OCI-LY1 (cell line): ENCODE data around the gene KRTAP9-3.
"Not testable (repeated sequence)": the region's sequence is repeated elsewhere in the genome, so short reads cannot be mapped to it uniquely, and the experiment has no call there.

ENCODE experiments used
- H2AFZ ChIP-seq: fragments of 200-600 bp; sonication (generic), shearing (Covaris generic); 2 replicates; pipeline ENCODE4 v1.6.0; 2014; ENCODE audit warnings: antibody characterized with exemption, mild to moderate bottlenecking, low read length
- H3F3A ChIP-seq: fragments of 200-600 bp; sonication (generic), shearing (Covaris generic); 2 replicates; pipeline ENCODE4 v1.6.0; 2014; ENCODE audit warnings: mild to moderate bottlenecking, antibody characterized with exemption, low read length, moderate library complexity; ENCODE audit not compliant: insufficient read depth
- H3K27ac ChIP-seq: fragments of 200-600 bp; sonication (generic); 2 replicates; pipeline ENCODE4 v1.5.1; 2014; ENCODE audit warnings: low read length, mixed run types, mild to moderate bottlenecking, low read depth; ENCODE audit not compliant: poor library complexity, severe bottlenecking
- H3K27me3 ChIP-seq: fragments of 200-600 bp; sonication (generic); 2 replicates; pipeline ENCODE4 v1.6.0; 2014; ENCODE audit warnings: antibody characterized with exemption, mild to moderate bottlenecking, low read length, moderate library complexity; ENCODE audit not compliant: insufficient read depth
- H3K36me3 ChIP-seq: fragments of 200-600 bp; sonication (generic); 2 replicates; pipeline ENCODE4 v1.6.1; 2014; ENCODE audit warnings: mild to moderate bottlenecking, antibody characterized with exemption, low read length, moderate library complexity, mixed read lengths; ENCODE audit not compliant: insufficient read depth
- H3K4me1 ChIP-seq: fragments of 200-600 bp; sonication (generic); 2 replicates; pipeline ENCODE4 v1.5.1; 2014; ENCODE audit warnings: mild to moderate bottlenecking, low read length, moderate library complexity; ENCODE audit not compliant: insufficient read depth, severe bottlenecking
- H3K4me2 ChIP-seq: fragments of 200-600 bp; sonication (generic), shearing (Covaris generic); 2 replicates; pipeline ENCODE4 v1.6.1; 2014; ENCODE audit warnings: low read length
- H3K4me3 ChIP-seq: fragments of 200-600 bp; sonication (generic); 2 replicates; pipeline ENCODE4 v1.5.1; 2014; ENCODE audit warnings: low read length, low read depth, mild to moderate bottlenecking, mixed read lengths; ENCODE audit not compliant: poor library complexity, severe bottlenecking
- H3K79me2 ChIP-seq: fragments of 200-600 bp; shearing (Covaris generic); 2 replicates; pipeline ENCODE4 v1.6.1; 2016; ENCODE audit warnings: mixed run types, low read length, mixed read lengths; ENCODE audit not compliant: insufficient read depth
- H3K9ac ChIP-seq: fragments of 200-600 bp; sonication (generic), shearing (Covaris generic); 2 replicates; pipeline ENCODE4 v1.6.1; 2014; ENCODE audit warnings: mild to moderate bottlenecking, low read length, mixed read lengths
- H3K9me2 ChIP-seq: fragments of 200-600 bp; sonication (generic), shearing (Covaris generic); 2 replicates; pipeline ENCODE4 v1.6.1; 2014; ENCODE audit warnings: low read depth, mild to moderate bottlenecking, low read length, mixed read lengths
- H3K9me3 ChIP-seq: fragments of 200-600 bp; shearing (Covaris generic); 2 replicates; pipeline ENCODE4 v1.6.1; 2014; ENCODE audit warnings: low read length, mixed read lengths
- H4K20me1 ChIP-seq: fragments of 200-600 bp; sonication (generic), shearing (Covaris generic); 2 replicates; pipeline ENCODE4 v1.6.0; 2016; ENCODE audit warnings: mild to moderate bottlenecking, low read length; ENCODE audit not compliant: insufficient read depth
- CTCF ChIP-seq: fragments of 200-600 bp; sonication (generic), shearing (Covaris generic); IDR thresholded peaks from 2 replicates; pipeline ENCODE4 v1.5.1; 2017; ENCODE audit warnings: mild to moderate bottlenecking, antibody characterized with exemption, low read length, moderate library complexity, mixed read lengths
- EZH2 ChIP-seq: fragments of 200-600 bp; sonication (generic), shearing (Covaris generic); IDR thresholded peaks from 2 replicates; pipeline ENCODE4 v1.8.0; 2017; ENCODE audit warnings: borderline replicate concordance, mixed run types, mild to moderate bottlenecking, antibody characterized with exemption, low read length, moderate library complexity, mixed read lengths

The KRTAP9-3 gene

DNA sequence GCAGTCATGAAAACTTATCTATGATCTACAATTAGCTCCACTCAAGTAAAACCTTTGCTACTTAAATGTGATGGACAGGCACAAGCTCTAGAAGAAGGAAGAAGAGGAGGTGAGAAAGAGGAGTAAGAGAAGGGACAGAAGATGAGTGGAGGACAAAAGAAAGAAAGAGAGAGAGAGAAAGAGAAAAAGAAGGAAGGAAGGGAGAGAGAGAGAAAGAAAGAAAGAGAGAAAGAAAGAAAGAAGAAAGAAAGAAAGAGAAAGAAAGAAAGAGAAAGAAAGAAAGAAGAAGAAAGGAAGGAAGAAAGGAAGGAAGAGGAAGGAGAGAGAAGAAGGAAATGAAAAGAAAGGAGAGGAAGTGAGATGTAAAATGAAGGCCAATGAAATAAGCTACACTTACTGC, 2.2 kb upstream of the KRTAP9-3 start:
- Histone ChIP-seq H3K4me3 (no peak overlapping the region), H2AFZ (no peak overlapping the region), H3K9ac (no peak overlapping the region), H3K79me2 (no peaks in the 10 kb centered on the region), H3K27me3 (no peaks in the 10 kb centered on the region), H3F3A (no peaks in the 10 kb centered on the region), H3K27ac (no peak overlapping the region), H3K4me2 (no peak overlapping the region), H3K4me1 (no peaks in the 10 kb centered on the region), H3K9me3 (no peaks in the 10 kb centered on the region), H4K20me1 (no peaks in the 10 kb centered on the region), H3K9me2 (no peaks in the 10 kb centered on the region), H3K36me3 (no peaks in the 10 kb centered on the region)
- no peak for TF ChIP-seq EZH2
- no peak for TF ChIP-seq CTCF

GRCh38 chr17:41231731-41232130, 518 bp upstream of the KRTAP9-3 start:
- H3K27me3 ChIP-seq: no peaks in the 10 kb centered on the region
- TF ChIP-seq EZH2 (no peak), CTCF (no peak)

DNA sequence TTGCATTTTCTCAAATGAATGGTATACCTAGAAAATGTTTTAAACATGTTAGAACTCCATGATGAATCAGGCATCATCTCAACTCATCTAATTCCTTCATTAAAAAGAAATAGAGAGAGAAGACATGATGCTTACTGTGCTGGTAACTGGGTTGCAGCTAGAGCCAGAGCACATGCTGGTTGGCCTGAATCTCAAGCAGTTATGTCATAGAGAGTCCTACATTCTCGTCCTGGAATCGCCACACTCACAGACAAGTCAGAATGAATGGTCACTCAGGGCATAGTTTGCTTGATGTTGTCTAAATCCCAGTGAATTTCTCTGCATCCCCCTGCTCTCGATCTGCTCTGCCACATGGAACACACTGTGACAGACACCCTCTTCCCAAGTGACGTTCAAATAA, 4.9 kb downstream of the KRTAP9-3 start:
- not testable (repeated sequence) for H3K9me3 ChIP-seq, H3K9ac ChIP-seq

More at GRCh38 chr17:41231731-41232130, 518 bp upstream of the KRTAP9-3 start:
- Histone ChIP-seq H3K9me2 (no peaks in the 10 kb centered on the region), H3K4me1 (no peaks in the 10 kb centered on the region), H3K36me3 (no peaks in the 10 kb centered on the region), H3K4me2 (no peak overlapping the region), H3K9ac (no peak overlapping the region), H3F3A (no peaks in the 10 kb centered on the region), H3K4me3 (no peak overlapping the region), H3K27ac (no peak overlapping the region), H3K79me2 (no peaks in the 10 kb centered on the region), H4K20me1 (no peaks in the 10 kb centered on the region), H2AFZ (no peak overlapping the region), H3K9me3 (no peaks in the 10 kb centered on the region)

GRCh38 chr17:41237949-41238437, 5.7 kb downstream of the KRTAP9-3 start, which contains the start of gene KRTAP9-8:
Gene KRTAP9-8, plus strand, starts transcription at chr17:41237999. Its CDS starts 53 bp downstream, at chr17:41238052.
- H4K20me1 ChIP-seq, H3K79me2 ChIP-seq, H3K4me1 ChIP-seq, H3K9me2 ChIP-seq, H3K4me3 ChIP-seq, H3K36me3 ChIP-seq, H3K4me2 ChIP-seq, H3K9me3 ChIP-seq, H3K27ac ChIP-seq, H3K27me3 ChIP-seq, H3K9ac ChIP-seq, H2AFZ ChIP-seq, H3F3A ChIP-seq: not testable (repeated sequence)

More for the DNA sequence above, 4.9 kb downstream of the KRTAP9-3 start:
- H3K36me3 ChIP-seq, H3K4me1 ChIP-seq, H3K4me3 ChIP-seq, H3K27me3 ChIP-seq, H4K20me1 ChIP-seq, H3K9me2 ChIP-seq, H3K4me2 ChIP-seq, H3K79me2 ChIP-seq, H3F3A ChIP-seq, H3K27ac ChIP-seq, H2AFZ ChIP-seq: not testable (repeated sequence)

GRCh38 chr17:41246995-41247787, 14.9 kb downstream of the KRTAP9-3 start:
- H3K27me3 ChIP-seq, H3K4me1 ChIP-seq, H3K79me2 ChIP-seq: not testable (repeated sequence)

DNA sequence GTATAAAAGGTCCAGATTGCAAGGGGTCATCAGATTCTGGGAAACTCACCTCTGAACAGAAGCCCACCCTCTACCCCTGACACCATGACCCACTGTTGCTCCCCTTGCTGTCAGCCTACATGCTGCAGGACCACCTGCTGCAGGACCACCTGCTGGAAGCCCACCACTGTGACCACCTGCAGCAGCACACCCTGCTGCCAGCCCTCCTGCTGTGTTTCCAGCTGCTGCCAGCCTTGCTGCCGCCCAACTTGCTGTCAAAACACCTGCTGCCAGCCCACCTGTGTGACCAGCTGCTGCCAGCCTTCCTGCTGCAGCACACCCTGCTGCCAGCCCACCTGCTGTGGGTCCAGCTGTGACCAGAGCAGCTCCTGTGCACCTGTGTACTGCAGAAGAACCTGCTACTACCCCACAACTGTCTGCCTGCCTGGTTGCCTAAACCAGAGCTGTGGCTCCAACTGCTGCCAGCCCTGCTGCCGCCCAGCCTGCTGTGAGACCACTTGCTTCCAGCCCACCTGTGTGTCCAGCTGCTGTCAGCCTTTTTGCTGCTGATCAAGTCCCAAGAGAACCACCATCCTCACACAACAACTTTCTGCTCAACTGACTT, 17.5 kb downstream of the KRTAP9-3 start, which contains the start of gene KRTAP9-4:
Gene KRTAP9-4, plus strand, starts transcription at position 51 of the 604 bp plus-strand sequence. Its CDS starts 34 bp downstream, at position 85.
- H3K79me2 ChIP-seq, H3K4me2 ChIP-seq, H3K4me1 ChIP-seq, H3K27ac ChIP-seq, H4K20me1 ChIP-seq, H3K27me3 ChIP-seq, H2AFZ ChIP-seq, H3K9me2 ChIP-seq, H3K9ac ChIP-seq, H3K9me3 ChIP-seq, H3K4me3 ChIP-seq, H3K36me3 ChIP-seq, H3F3A ChIP-seq: not testable (repeated sequence)

More at GRCh38 chr17:41246995-41247787, 14.9 kb downstream of the KRTAP9-3 start:
- not testable (repeated sequence) for H3K4me3 ChIP-seq, H3K9me3 ChIP-seq, H3K4me2 ChIP-seq, H4K20me1 ChIP-seq, H3K9me2 ChIP-seq, H3K36me3 ChIP-seq, H2AFZ ChIP-seq, H3F3A ChIP-seq, H3K27ac ChIP-seq, H3K9ac ChIP-seq
